CD4-positive, alpha-beta T cell treated with Interleukin-21 for 1 hour (primary cell): ENCODE measurements around the gene SGIP1.
A peak's percentile ranks its signal among the peaks of the same experiment; 100 is the strongest.
"Not testable (repeated sequence)": the region's sequence is repeated elsewhere in the genome, so short reads cannot be mapped to it uniquely, and the experiment has no call there.

ENCODE experiments used
- DNase-seq: peaks from one replicate; pipeline ENCODE4 v3.0.0-alpha.2; 2020

Gene SGIP1

GRCh38 chr1:66685265-66685664 lies 151.3 kb downstream of the SGIP1 start:
- DNase-seq, result no peak

DNA sequence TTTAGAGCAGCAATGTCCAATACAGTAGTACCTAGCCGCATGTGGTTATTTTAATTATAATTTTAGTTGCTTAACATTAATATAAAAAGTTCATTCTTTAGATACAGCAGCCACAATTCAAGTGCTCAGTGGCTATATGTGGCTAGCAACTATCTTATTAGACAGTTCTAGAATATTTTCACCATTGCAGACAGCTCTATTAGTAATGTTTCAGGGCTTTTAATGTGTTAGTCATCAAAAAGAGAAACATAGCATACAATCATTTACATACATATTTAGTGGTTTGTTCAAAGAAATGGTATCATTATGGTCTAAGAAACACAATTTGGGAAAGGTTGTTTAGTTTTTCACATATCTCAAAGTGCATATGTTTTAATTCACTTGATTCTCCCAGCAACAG lies 151.7 kb downstream of the SGIP1 start:
- no peak for DNase-seq

- no peak for DNase-seq
Measured at GRCh38 chr1:66686406-66686805, 152.5 kb downstream of the SGIP1 start.

GRCh38 chr1:66687358-66687757 lies 153.4 kb downstream of the SGIP1 start:
- DNase-seq, result no peak

GRCh38 chr1:66690666-66691381 lies 156.9 kb downstream of the SGIP1 start:
- DNase-seq, result no peak

DNA sequence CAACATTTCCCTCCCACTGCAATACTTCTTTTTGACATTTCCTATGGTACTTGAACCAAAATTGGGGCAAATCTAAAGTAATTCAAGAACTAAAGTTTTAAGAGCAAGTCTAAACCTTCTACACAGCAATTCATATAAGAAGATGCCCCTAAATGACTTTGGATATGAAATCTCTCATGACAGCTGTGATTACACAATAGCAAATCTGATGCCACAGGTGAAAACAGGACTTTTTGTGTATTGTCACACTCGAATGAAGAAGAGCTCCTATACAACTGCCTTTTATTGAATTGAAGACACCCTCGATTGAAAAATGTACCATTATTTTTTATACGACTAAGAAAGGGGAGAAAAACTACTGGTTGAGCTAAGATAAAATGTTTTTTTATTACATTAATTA lies 158.7 kb downstream of the SGIP1 start:
- no peak for DNase-seq

GRCh38 chr1:66693856-66694255 lies 159.9 kb downstream of the SGIP1 start:
- no peak for DNase-seq

DNA sequence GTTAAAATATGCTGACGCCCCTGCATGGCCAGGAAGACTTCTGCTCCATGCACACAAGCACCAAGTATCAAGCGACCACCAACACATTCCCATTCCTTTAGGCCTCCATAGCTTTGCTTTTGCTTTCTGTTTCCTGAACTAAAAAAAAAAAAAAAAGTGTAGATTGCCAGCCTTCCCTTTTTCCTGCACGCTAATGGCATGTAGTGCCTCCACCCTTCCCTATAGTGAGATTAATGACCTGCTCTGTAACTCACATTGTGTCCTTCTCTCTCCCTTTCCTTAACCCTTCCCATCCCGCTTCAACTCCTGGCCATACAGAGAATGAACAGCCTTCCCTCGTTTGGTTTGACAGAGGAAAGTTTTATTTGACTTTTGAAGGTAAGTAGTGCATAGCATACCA lies 161.2 kb downstream of the SGIP1 start:
- no peak for DNase-seq

GRCh38 chr1:66696771-66697170 lies 162.8 kb downstream of the SGIP1 start:
- no peak for DNase-seq

- DNase-seq, result no peak
Measured at GRCh38 chr1:66699213-66699612, 165.3 kb downstream of the SGIP1 start.

- no peak for DNase-seq
Measured at GRCh38 chr1:66704177-66704875, 170.4 kb downstream of the SGIP1 start.

- no peak for DNase-seq
Measured at GRCh38 chr1:66705110-66705509, 171.2 kb downstream of the SGIP1 start.

- DNase-seq, result no peak
Measured at GRCh38 chr1:66711420-66711819, 177.5 kb downstream of the SGIP1 start.

GRCh38 chr1:66712839-66713238 lies 178.9 kb downstream of the SGIP1 start:
- DNase-seq, result no peak

DNA sequence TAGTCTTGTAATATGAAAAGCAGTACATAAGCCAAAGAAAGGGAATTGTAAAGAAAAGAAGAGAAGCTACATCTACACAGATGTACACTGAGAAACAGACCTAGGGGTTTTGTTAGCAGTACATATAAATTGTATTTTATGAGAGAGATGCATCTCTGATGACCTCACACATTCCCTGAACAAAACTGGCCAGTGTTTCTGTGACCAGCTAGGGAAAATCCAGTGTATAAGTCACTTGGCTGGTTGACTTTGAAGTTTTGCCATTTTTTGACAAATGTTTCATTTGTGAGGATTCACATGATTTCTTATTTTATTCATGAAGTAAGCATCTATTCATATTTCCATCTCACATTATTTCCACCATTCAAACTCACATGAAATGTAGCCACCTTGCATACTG lies 190.0 kb downstream of the SGIP1 start:
- DNase-seq, result no peak

- DNase-seq, result peak; percentile 65
Measured at GRCh38 chr1:66725885-66726665, 192.1 kb downstream of the SGIP1 start.

- no peak for DNase-seq
Measured at GRCh38 chr1:66728021-66728420, 194.1 kb downstream of the SGIP1 start.

GRCh38 chr1:66728716-66729115 lies 194.8 kb downstream of the SGIP1 start:
- DNase-seq, result not testable (repeated sequence)

- no peak for DNase-seq
Measured at GRCh38 chr1:66729119-66729518, 195.2 kb downstream of the SGIP1 start.

GRCh38 chr1:66729523-66729922 lies 195.6 kb downstream of the SGIP1 start:
- DNase-seq, result no peak

DNA sequence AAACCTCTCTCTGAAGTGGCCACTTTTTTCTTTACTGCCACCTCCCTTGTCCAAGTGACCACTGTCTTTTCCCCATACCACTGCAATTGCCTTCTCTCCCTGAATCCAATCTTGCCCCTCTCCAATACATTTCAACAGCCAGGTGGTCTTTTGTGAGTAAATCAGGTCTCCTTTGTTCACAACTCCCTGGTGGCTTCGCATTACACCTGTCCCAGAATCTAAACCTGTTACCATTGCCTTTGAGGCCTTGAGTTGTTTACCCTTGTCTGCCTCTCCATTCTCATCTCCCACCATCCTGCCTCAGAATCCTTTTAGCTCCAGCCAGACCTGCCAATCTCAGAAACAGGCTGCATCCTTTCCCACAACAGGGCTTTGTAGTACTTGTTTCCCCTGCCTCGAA lies 196.5 kb downstream of the SGIP1 start:
- DNase-seq, result no peak

GRCh38 chr1:66731170-66731865 lies 197.4 kb downstream of the SGIP1 start:
- DNase-seq, result no peak
